Calu3 (cell line): Measurements from ENCODE around the gene GARS1. TPM values are rescaled to one million over a fixed set of nuclear protein-coding genes. Genes with fewer than 3 reads are reported as not detected.

ENCODE experiments used
- BruUV-seq: library from RNA; stranded (reverse); fragments of 400-500 nt; replicated peaks from 2 replicates; lab custom pipeline; 2021; lab: Mats Ljungman, UMichigan
- CTCF ChIA-PET: fragments of 300-600 bp; sonication (Branson Sonifier 250); formaldehyde crosslinking; loops from one replicate; lab custom pipeline; 2022; ENCODE audit warnings: antibody characterized with exemption; lab: Charles Lee
- DNase-seq: peaks from one replicate; pipeline ENCODE4 v3.0.0; 2022
- H3K27ac Mint-ChIP-seq: one replicate; pipeline ENCODE4 v1.8.0; 2022; ENCODE audit warnings: mixed read lengths; ENCODE audit not compliant: unreplicated experiment
- H3K27me3 Mint-ChIP-seq: one replicate; pipeline ENCODE4 v1.8.0; 2022; ENCODE audit warnings: mixed read lengths; ENCODE audit not compliant: unreplicated experiment
- H3K36me3 Mint-ChIP-seq: one replicate; pipeline ENCODE4 v1.8.0; 2022; ENCODE audit warnings: mild to moderate bottlenecking, moderate library complexity, mixed read lengths; ENCODE audit not compliant: insufficient read depth, unreplicated experiment
- H3K4me1 Mint-ChIP-seq: one replicate; pipeline ENCODE4 v1.8.0; 2022; ENCODE audit warnings: mild to moderate bottlenecking, low read depth, mixed read lengths; ENCODE audit not compliant: unreplicated experiment
- H3K4me3 Mint-ChIP-seq: one replicate; pipeline ENCODE4 v1.8.0; 2022; ENCODE audit warnings: mild to moderate bottlenecking, low read depth, moderate library complexity, mixed read lengths; ENCODE audit not compliant: unreplicated experiment
- H3K9me3 Mint-ChIP-seq: one replicate; pipeline ENCODE4 v1.8.0; 2022; ENCODE audit warnings: low read depth, mixed read lengths; ENCODE audit not compliant: unreplicated experiment
- CTCF ChIP-seq: fragments of 200-600 bp; IDR thresholded peaks from one replicate; pipeline ENCODE4 v1.8.0; 2022; ENCODE audit warnings: antibody characterized with exemption; ENCODE audit not compliant: unreplicated experiment
- intact Hi-C: fragments of 100-400 bp; cut with micrococcal nuclease; formaldehyde crosslinking; loops from one replicate; pipeline ENCODE4 v1.10.0; 2022; ENCODE audit not compliant: unreplicated experiment
- total RNA-seq: library from RNA; stranded (reverse); gene quantifications from 2 replicates; pipeline ENCODE4 v1.2.3, GENCODE V29; 2022

The GARS1 gene
- total RNA-seq, 1 experiment from 2014 or later = 283 TPM

DNA sequence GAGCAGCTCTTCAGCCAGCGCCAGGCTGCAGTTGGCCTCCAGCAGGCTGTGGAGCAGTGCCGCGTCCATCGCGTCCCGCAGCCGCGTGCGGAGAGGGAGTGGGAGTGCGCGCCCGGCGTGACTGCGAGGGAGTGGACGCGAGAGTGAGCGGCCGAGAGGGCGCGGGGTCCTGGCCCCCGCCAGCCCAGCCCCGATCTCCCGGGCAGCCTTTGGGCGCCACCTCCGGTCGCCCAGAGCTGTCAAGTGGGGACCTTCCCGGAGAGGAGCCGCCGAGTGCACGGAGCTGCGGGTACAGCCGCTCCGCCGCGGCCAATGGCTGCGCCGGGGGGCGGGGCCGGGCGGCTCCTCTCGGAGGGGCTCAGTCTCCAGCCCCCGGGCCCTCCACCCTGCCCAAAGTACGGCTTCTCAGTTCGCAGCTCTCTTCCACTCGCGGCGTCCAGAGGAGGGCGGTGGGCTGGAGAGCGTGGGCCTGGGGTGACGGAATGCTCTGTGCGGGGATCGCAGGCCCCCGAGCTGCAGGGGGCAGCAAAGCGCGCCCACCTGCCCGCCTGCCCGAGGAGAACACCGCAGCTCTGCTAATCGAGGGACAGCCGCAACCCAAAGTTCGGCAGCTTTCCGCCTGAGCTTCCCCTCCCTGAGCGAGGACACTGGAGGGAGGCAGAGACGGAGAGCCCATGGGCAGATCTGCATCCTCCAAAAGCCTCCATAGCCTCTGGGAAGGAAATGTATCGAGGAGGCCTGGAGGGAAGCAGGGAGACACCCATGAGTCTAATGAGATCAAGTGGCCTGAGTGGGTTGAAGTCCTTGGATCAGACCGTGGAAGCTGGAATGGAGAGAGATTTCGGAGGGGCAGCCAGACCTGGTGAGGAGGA lies 87.8 kb downstream of the GARS1 start, which contains the start of gene CRHR2:
TSS of gene CRHR2 (minus strand) at position 245 of the 872 bp plus-strand sequence. CDS start at position 69, 176 bp downstream.
- Mint-ChIP-seq H3K36me3 (no peaks in the 10 kb centered on the region), H3K27ac (no peak within 1 kb of the TSS), H3K4me3 (no peak within 1 kb of the TSS), H3K4me1 (no peaks in the 10 kb centered on the region), H3K27me3 (peaks cover 98% of the 10 kb centered on the region), H3K9me3 (no peaks in the 10 kb centered on the region)
- CTCF ChIA-PET = no interaction called here
- BruUV-seq = no TSS peak
- TF ChIP-seq CTCF = peak; percentile 36
- intact Hi-C loops = no loop called here
- DNase-seq = no peak

- BruUV-seq = no TSS peak
- Mint-ChIP-seq H3K9me3 (no peaks in the 10 kb centered on the region), H3K36me3 (no peaks in the 10 kb centered on the region), H3K27me3 (peaks cover 95% of the 10 kb centered on the region), H3K4me1 (no peaks in the 10 kb centered on the region), H3K4me3 (no peak overlapping the region), H3K27ac (no peak overlapping the region)
- intact Hi-C loops = no loop called here
- DNase-seq = no peak
- TF ChIP-seq CTCF = no peak
- CTCF ChIA-PET = interaction anchor here (0.9 kb wide), 1 partner anchor 11 kb away, joined by 3 read pairs; no protein-coding TSS in a partner anchor
These were observed 88.6 kb downstream of the GARS1 start for GRCh38 chr7:30683306-30683705.

Other genes with a start within 250 kb of the GARS1 start
- gene NOD1, start 116.1 kb upstream of the GARS1 start, total RNA-seq = 11.7 and 12.0 TPM in 2 replicates
- gene GGCT, start 90.0 kb upstream of the GARS1 start, total RNA-seq = 81.2 and 90.6 TPM in 2 replicates
- gene CRHR2, start 87.6 kb downstream of the GARS1 start, total RNA-seq = not detected in 2 replicates
- gene INMT, start 157.3 kb downstream of the GARS1 start, total RNA-seq = not detected in 2 replicates
- 12.4 and 14.0 TPM in 2 replicates for gene MINDY4, start 176.5 kb downstream of the GARS1 start, total RNA-seq